ENCODE measurements around the gene MEGF8. TPM values are rescaled to one million over a fixed set of nuclear protein-coding genes. Genes with fewer than 3 reads are reported as not detected.

MEGF8 gene
- polyA plus RNA-seq, 1 donor from 2014 or later: 21.5 TPM

DNA sequence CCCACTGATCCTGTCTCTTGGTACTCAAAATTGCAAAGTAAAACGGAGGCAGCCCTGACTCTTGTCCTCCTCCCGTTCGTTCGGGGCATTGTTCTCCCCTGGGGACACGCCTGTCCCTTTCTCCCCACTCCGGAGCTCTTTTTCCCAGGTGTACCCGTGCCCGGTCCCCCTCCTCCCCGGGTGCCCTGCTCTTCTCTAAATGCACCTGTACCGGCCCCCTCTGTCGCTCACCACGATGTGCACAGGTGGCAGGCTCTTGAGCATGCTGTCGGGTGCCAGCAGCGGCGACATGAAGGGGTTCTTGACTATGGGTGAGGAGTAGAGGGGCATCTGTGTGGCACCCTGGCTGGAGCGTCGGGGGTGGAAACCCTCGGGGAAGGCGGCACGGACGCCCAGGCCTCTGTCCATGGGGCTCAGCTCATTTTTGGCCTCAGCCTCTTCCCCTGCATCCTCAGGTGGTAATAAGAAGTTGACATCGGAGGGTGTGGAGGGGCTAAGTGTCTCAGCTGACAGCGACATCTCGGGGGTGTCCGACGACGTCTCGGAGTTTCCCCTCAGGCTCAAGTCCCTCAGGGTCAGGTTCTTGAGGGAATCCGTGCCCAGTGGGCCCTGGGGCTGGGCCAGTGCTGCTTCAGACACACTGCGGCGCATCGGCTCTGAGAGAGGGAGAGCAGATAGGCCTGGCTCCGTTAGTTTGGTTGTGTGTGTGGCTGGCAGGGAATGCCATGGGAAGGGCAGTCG, 77.1 kb downstream of the MEGF8 start:
- no peaks in the 10 kb centered on the region for H3K9me3 ChIP-seq (ENCODE audit: low read length)
- peak overlapping the region; percentile 68 for H3K4me3 ChIP-seq (ENCODE audit: low read length)
- H4K20me1 ChIP-seq (ENCODE audit: insufficient read depth): no peaks in the 10 kb centered on the region
- H3K79me2 ChIP-seq (replicated peaks; ENCODE audit: insufficient read depth, low read length): peaks cover 5% of the 10 kb centered on the region
- peak overlapping the region; percentile 55 for H3K27ac ChIP-seq (ENCODE audit: low read length)
- no peak for TF ChIP-seq RAD21 (conservative IDR thresholded peaks at IDR 0.05)
- TF ChIP-seq SMC3 (conservative IDR thresholded peaks at IDR 0.05; ENCODE audit: poor library complexity): no peak
- no peak for TF ChIP-seq EZH2 (IDR thresholded peaks at IDR 0.05; ENCODE audit: borderline replicate concordance, insufficient read depth, low read length, poor library complexity, severe bottlenecking)
- no peak for TF ChIP-seq TAF1 (IDR thresholded peaks at IDR 0.05; ENCODE audit: low read depth)
- TF ChIP-seq, protein P1, sequence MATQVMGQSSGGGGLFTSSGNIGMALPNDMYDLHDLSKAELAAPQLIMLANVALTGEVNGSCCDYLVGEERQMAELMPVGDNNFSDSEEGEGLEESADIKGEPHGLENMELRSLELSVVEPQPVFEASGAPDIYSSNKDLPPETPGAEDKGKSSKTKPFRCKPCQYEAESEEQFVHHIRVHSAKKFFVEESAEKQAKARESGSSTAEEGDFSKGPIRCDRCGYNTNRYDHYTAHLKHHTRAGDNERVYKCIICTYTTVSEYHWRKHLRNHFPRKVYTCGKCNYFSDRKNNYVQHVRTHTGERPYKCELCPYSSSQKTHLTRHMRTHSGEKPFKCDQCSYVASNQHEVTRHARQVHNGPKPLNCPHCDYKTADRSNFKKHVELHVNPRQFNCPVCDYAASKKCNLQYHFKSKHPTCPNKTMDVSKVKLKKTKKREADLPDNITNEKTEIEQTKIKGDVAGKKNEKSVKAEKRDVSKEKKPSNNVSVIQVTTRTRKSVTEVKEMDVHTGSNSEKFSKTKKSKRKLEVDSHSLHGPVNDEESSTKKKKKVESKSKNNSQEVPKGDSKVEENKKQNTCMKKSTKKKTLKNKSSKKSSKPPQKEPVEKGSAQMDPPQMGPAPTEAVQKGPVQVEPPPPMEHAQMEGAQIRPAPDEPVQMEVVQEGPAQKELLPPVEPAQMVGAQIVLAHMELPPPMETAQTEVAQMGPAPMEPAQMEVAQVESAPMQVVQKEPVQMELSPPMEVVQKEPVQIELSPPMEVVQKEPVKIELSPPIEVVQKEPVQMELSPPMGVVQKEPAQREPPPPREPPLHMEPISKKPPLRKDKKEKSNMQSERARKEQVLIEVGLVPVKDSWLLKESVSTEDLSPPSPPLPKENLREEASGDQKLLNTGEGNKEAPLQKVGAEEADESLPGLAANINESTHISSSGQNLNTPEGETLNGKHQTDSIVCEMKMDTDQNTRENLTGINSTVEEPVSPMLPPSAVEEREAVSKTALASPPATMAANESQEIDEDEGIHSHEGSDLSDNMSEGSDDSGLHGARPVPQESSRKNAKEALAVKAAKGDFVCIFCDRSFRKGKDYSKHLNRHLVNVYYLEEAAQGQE (IDR thresholded peaks at IDR 0.05; ENCODE audit: borderline replicate concordance): no peak
- no peak for TF ChIP-seq EP300 (conservative IDR thresholded peaks at IDR 0.05; ENCODE audit: poor library complexity, severe bottlenecking)
- H3K9ac ChIP-seq (ENCODE audit: low read length): peak overlapping the region; percentile 71
- H3F3A ChIP-seq (ENCODE audit: insufficient read depth, low read length, poor library complexity, severe bottlenecking): no peaks in the 10 kb centered on the region
- H3K36me3 ChIP-seq (ENCODE audit: insufficient read depth, low read length): no peaks in the 10 kb centered on the region
- no peak overlapping the region for H2AFZ ChIP-seq (ENCODE audit: low read depth, low read length)
- peak overlapping the region; percentile 78 for H3K4me2 ChIP-seq (ENCODE audit: low read length)
- H3K9me2 ChIP-seq (ENCODE audit: insufficient read depth, low read length): no peaks in the 10 kb centered on the region
- H3K27me3 ChIP-seq (ENCODE audit: insufficient read depth, low read depth, low read length): no peaks in the 10 kb centered on the region

DNA sequence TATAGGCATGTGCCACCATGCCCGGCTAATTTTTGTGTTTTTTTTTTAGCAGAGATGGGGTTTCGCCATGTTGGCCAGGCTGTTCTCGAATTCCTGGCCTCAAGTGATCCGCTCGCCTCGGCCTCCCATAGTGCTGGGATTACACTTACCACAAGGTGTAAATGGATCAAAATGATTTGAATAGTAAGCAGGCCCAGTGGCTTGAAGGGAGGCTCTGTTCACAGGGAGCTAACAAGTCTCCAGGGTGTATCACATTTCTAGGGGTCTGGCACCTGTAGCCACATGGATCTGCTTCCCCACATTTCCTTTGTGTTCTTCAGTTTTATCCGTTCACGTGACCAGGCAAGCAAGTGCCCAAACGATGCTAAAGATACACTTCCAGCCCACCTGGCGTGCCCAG, 78.2 kb downstream of the MEGF8 start:
- H3K36me3 ChIP-seq (ENCODE audit: insufficient read depth, low read length): no peaks in the 10 kb centered on the region
- H3K9me2 ChIP-seq (ENCODE audit: insufficient read depth, low read length): no peaks in the 10 kb centered on the region
- no peaks in the 10 kb centered on the region for H4K20me1 ChIP-seq (ENCODE audit: insufficient read depth)
- TF ChIP-seq POLR2AphosphoS5 (IDR thresholded peaks at IDR 0.05) (no peak), SMC3 (conservative IDR thresholded peaks at IDR 0.05; ENCODE audit: poor library complexity) (no peak), TAF1 (IDR thresholded peaks at IDR 0.05; ENCODE audit: low read depth) (no peak), MXI1 (conservative IDR thresholded peaks at IDR 0.05; ENCODE audit: poor library complexity, severe bottlenecking) (no peak), EZH2 (IDR thresholded peaks at IDR 0.05; ENCODE audit: borderline replicate concordance, insufficient read depth, low read length, poor library complexity, severe bottlenecking) (no peak), EP300 (conservative IDR thresholded peaks at IDR 0.05; ENCODE audit: poor library complexity, severe bottlenecking) (no peak), RAD21 (conservative IDR thresholded peaks at IDR 0.05) (no peak)
- TF ChIP-seq, protein P2, sequence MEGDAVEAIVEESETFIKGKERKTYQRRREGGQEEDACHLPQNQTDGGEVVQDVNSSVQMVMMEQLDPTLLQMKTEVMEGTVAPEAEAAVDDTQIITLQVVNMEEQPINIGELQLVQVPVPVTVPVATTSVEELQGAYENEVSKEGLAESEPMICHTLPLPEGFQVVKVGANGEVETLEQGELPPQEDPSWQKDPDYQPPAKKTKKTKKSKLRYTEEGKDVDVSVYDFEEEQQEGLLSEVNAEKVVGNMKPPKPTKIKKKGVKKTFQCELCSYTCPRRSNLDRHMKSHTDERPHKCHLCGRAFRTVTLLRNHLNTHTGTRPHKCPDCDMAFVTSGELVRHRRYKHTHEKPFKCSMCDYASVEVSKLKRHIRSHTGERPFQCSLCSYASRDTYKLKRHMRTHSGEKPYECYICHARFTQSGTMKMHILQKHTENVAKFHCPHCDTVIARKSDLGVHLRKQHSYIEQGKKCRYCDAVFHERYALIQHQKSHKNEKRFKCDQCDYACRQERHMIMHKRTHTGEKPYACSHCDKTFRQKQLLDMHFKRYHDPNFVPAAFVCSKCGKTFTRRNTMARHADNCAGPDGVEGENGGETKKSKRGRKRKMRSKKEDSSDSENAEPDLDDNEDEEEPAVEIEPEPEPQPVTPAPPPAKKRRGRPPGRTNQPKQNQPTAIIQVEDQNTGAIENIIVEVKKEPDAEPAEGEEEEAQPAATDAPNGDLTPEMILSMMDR (IDR thresholded peaks at IDR 0.05; ENCODE audit: poor library complexity, severe bottlenecking): no peak
- TF ChIP-seq, protein P1 (IDR thresholded peaks at IDR 0.05; ENCODE audit: borderline replicate concordance): no peak
- H3K9me3 ChIP-seq (ENCODE audit: low read length): no peaks in the 10 kb centered on the region
- no peak overlapping the region for H3K9ac ChIP-seq (ENCODE audit: low read length)
- H2AFZ ChIP-seq (ENCODE audit: low read depth, low read length): no peak overlapping the region
- no peaks in the 10 kb centered on the region for H3K79me2 ChIP-seq (replicated peaks; ENCODE audit: insufficient read depth, low read length)
- H3F3A ChIP-seq (ENCODE audit: insufficient read depth, low read length, poor library complexity, severe bottlenecking): no peaks in the 10 kb centered on the region
- H3K4me3 ChIP-seq (ENCODE audit: low read length): no peak overlapping the region
- H3K27ac ChIP-seq (ENCODE audit: low read length): no peak overlapping the region
- no peaks in the 10 kb centered on the region for H3K27me3 ChIP-seq (ENCODE audit: insufficient read depth, low read depth, low read length)
- no peak overlapping the region for H3K4me2 ChIP-seq (ENCODE audit: low read length)

Data from neural cell (in vitro differentiated cells).